HEK293T (cell line): ENCODE data around the gene RBM38.

Experiments
- CTCF ChIA-PET: fragments of 350-600 bp; formaldehyde crosslinking; extraction: SDS; loops from one replicate; lab custom pipeline; 2021; ENCODE audit warnings: antibody characterized with exemption, inconsistent platforms; lab: Yijun Ruan, JAX
- POLR2A ChIA-PET: fragments of 350-600 bp; formaldehyde crosslinking; extraction: SDS; loops from one replicate; lab custom pipeline; 2020; ENCODE audit warnings: antibody characterized with exemption, inconsistent platforms; lab: Yijun Ruan, JAX
- DNase-seq: peaks from one replicate; pipeline ENCODE4 v3.0.0; 2012; ENCODE audit warnings: mixed read lengths; ENCODE audit errors: extremely low spot score
- ARNT ChIP-seq: fragments of 450-650 bp; IDR thresholded peaks from 2 replicates; pipeline ENCODE4 v1.6.1; 2017; ENCODE audit warnings: mild to moderate bottlenecking
- BHLHE40 ChIP-seq: fragments of 450-650 bp; IDR thresholded peaks from 2 replicates; pipeline ENCODE4 v1.6.1; 2016; ENCODE audit warnings: mild to moderate bottlenecking, moderate library complexity, borderline replicate concordance
- CTBP1 ChIP-seq: fragments of 450-650 bp; IDR thresholded peaks from 2 replicates; pipeline ENCODE4 v1.6.1; 2016; ENCODE audit warnings: borderline replicate concordance
- ELF4 ChIP-seq: fragments of 450-650 bp; IDR thresholded peaks from 2 replicates; pipeline ENCODE4 v1.6.1; 2017; ENCODE audit warnings: antibody characterized with exemption
- FOXA1 ChIP-seq: fragments of 450-650 bp; IDR thresholded peaks from 2 replicates; pipeline ENCODE4 v1.6.1; 2016; ENCODE audit warnings: mild to moderate bottlenecking
- FOXK2 ChIP-seq: fragments of 450-650 bp; IDR thresholded peaks from 2 replicates; pipeline ENCODE4 v1.6.1; 2016; ENCODE audit warnings: mild to moderate bottlenecking
- FOXM1 ChIP-seq: fragments of 450-650 bp; IDR thresholded peaks from 2 replicates; pipeline ENCODE4 v1.6.1; 2017; ENCODE audit warnings: mild to moderate bottlenecking, borderline replicate concordance
- HDGF ChIP-seq: fragments of 450-650 bp; IDR thresholded peaks from 2 replicates; pipeline ENCODE4 v1.6.1; 2017; ENCODE audit warnings: antibody characterized with exemption, borderline replicate concordance
- L3MBTL2 ChIP-seq: fragments of 450-650 bp; conservative IDR thresholded peaks from 2 replicates; pipeline ENCODE4 v1.6.1; 2016; ENCODE audit warnings: mild to moderate bottlenecking
- LEF1 ChIP-seq: fragments of 450-650 bp; IDR thresholded peaks from 2 replicates; pipeline ENCODE4 v1.6.1; 2017; ENCODE audit warnings: mild to moderate bottlenecking, borderline replicate concordance
- NFRKB ChIP-seq: fragments of 450-650 bp; IDR thresholded peaks from 2 replicates; pipeline ENCODE4 v1.6.1; 2016; ENCODE audit warnings: mild to moderate bottlenecking, moderate library complexity
- SP1 ChIP-seq: fragments of 450-650 bp; IDR thresholded peaks from 2 replicates; pipeline ENCODE4 v1.6.1; 2017
- SUZ12 ChIP-seq: fragments of 450-650 bp; IDR thresholded peaks from 2 replicates; pipeline ENCODE4 v1.6.1; 2016; ENCODE audit warnings: mild to moderate bottlenecking
- TARDBP ChIP-seq: fragments of 450-650 bp; IDR thresholded peaks from 2 replicates; pipeline ENCODE4 v1.6.1; 2016
- ZNF384 ChIP-seq: fragments of 450-650 bp; IDR thresholded peaks from 2 replicates; pipeline ENCODE4 v1.6.1; 2016
- TF ChIP-seq, protein P1 (sequence below): fragments of 450-650 bp; IDR thresholded peaks from 2 replicates; pipeline ENCODE4 v1.6.1; 2016

The RBM38 gene

DNA sequence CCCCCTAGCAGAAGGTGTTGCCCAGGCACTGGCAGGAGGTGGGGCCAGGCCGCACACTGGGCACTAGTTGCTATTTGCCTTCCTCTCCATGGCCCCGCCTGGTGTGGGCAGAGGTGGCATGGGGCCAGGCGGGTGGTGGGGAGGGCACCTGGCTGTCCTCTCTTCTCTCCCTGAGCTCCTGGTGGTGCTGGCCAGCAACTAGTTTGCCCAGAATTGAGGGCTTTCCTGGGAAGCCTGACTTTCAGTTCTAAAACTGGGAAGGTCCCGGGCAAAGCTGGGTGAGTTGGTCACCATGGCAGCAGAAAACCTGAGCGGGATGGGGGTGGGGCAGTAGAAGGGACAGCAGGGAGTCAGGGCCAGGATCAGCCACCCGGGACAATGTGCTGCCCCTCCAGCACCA is 48.2 kb downstream of the RBM38 start:
- TF ChIP-seq FOXM1 = no peak
- TF ChIP-seq, protein P1, sequence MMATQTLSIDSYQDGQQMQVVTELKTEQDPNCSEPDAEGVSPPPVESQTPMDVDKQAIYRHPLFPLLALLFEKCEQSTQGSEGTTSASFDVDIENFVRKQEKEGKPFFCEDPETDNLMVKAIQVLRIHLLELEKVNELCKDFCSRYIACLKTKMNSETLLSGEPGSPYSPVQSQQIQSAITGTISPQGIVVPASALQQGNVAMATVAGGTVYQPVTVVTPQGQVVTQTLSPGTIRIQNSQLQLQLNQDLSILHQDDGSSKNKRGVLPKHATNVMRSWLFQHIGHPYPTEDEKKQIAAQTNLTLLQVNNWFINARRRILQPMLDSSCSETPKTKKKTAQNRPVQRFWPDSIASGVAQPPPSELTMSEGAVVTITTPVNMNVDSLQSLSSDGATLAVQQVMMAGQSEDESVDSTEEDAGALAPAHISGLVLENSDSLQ = no peak
- no peak for TF ChIP-seq ELF4
- no peak for TF ChIP-seq LEF1
- TF ChIP-seq NFRKB = no peak
- no peak for TF ChIP-seq SUZ12
- no peak for TF ChIP-seq BHLHE40
- TF ChIP-seq FOXK2 = no peak
- no peak for TF ChIP-seq SP1
- ChIA-PET CTCF (no interaction called here), POLR2A (no interaction called here)
- DNase-seq = no peak

GRCh38 chr20:57439993-57440392 is 48.8 kb downstream of the RBM38 start:
- no peak for TF ChIP-seq FOXM1
- no peak for TF ChIP-seq FOXK2
- TF ChIP-seq BHLHE40 = no peak
- TF ChIP-seq ZNF384 = no peak
- TF ChIP-seq FOXA1 = no peak
- TF ChIP-seq SUZ12 = no peak
- TF ChIP-seq, protein P1 = no peak
- no peak for TF ChIP-seq SP1
- TF ChIP-seq ELF4 = no peak
- no peak for TF ChIP-seq ARNT
- no peak for TF ChIP-seq CTBP1
- no peak for TF ChIP-seq TARDBP
- no peak for TF ChIP-seq L3MBTL2
- TF ChIP-seq NFRKB = no peak
- TF ChIP-seq LEF1 = no peak
- no peak for TF ChIP-seq HDGF
- ChIA-PET POLR2A (no interaction called here), CTCF (no interaction called here)
- no peak for DNase-seq

GRCh38 chr20:57440678-57441509 is 49.7 kb downstream of the RBM38 start:
- TF ChIP-seq ELF4 = no peak
- TF ChIP-seq FOXA1 = no peak
- no peak for TF ChIP-seq FOXM1
- TF ChIP-seq, protein P1 = no peak
- TF ChIP-seq ARNT = no peak
- TF ChIP-seq SP1 = no peak
- POLR2A ChIA-PET = no interaction called here
- no peak for DNase-seq

GRCh38 chr20:57441510-57442154 is 50.4 kb downstream of the RBM38 start:
- TF ChIP-seq NFRKB (no peak), ARNT (no peak), ZNF384 (no peak), LEF1 (no peak), TARDBP (no peak), SP1 (no peak), HDGF (no peak), FOXA1 (no peak), SUZ12 (no peak), CTBP1 (no peak), L3MBTL2 (no peak), FOXM1 (no peak), BHLHE40 (no peak), ELF4 (no peak), FOXK2 (no peak)
- TF ChIP-seq, protein P1 = no peak
- ChIA-PET POLR2A (no interaction called here), CTCF (no interaction called here)
- DNase-seq = no peak

More at GRCh38 chr20:57440678-57441509, 49.7 kb downstream of the RBM38 start:
- CTCF ChIA-PET = no interaction called here

DNA sequence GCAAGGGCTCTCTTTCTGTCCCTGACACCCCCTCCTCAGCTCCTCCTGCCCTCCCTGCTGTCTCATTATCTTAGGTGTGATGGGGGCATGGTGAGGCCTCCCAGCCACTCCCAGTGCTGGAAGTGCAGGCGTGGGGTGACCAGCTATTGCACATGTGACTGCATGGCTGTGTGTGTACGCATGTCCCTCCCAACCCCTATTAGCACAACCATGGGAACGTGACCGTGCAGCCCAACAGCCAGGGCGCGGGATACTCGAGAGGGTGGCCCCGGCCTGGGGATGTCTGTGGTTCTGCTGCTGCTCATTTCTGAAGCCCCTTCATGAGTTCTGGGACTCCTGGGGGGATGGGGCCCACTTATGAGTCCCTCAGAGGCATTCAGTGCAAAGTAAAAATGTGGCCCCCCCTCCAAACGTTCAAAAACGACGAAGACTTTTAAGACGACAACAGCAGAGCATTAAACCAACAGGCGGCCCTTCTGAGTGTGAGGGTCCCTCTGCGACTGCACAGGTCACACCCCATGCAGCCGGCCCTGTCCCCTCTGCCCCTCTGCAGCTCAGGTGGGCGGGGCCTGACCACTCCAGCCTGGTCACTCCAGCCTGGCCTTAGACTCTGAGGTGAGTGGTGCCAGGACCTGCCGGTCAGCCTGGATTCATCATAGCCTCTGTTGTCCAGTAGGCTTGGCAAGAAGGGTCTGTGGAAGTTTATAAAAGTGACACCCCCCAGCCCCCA is 51.1 kb downstream of the RBM38 start:
- no peak for DNase-seq
- ChIA-PET POLR2A (no interaction called here), CTCF (no interaction called here)
- no peak for TF ChIP-seq ARNT
- no peak for TF ChIP-seq NFRKB
- no peak for TF ChIP-seq HDGF
- no peak for TF ChIP-seq FOXM1
- TF ChIP-seq, protein P1 = no peak
- no peak for TF ChIP-seq ELF4
- no peak for TF ChIP-seq SUZ12
- no peak for TF ChIP-seq CTBP1
